Upper lobe of left lung (tissue), 6 donors: ENCODE measurements around the gene SP7. TPM values are rescaled to one million over a fixed set of nuclear protein-coding genes. Genes with fewer than 3 reads are reported as not detected.

Experiments
- ATAC-seq, 2 donors: fragments of 200-7000 bp; cut with Tn5 transposase; one replicate each; pipeline ENCODE4 v1.9.1; 2022; ENCODE audit warnings: mild to moderate bottlenecking in 2 of 2, moderate library complexity in 2 of 2; ENCODE audit not compliant: low FRiP score in 2 of 2
- DNase-seq, 2 donors: peaks; one replicate each; pipeline ENCODE4 v3.0.0-alpha.2; 2019 to 2020
- H3K27ac ChIP-seq, 4 donors: fragments of 200-600 bp; sonication (generic); one replicate each; pipeline ENCODE4 v1.5.1; 2016 to 2019
- H3K27me3 ChIP-seq, 4 donors: fragments of 200-600 bp; sonication (generic); one replicate each; pipeline ENCODE4 v1.5.1; 2017 to 2019
- H3K36me3 ChIP-seq, 4 donors: fragments of 200-600 bp; sonication (generic); one replicate each; pipeline ENCODE4 v1.5.1; 2016 to 2019
- H3K4me1 ChIP-seq, 4 donors: fragments of 200-600 bp; sonication (generic); one replicate each; pipeline ENCODE4 v1.5.1; 2018 to 2019
- H3K4me3 ChIP-seq, 4 donors: fragments of 200-600 bp; sonication (generic); one replicate each; pipeline ENCODE4 v1.5.1; 2017 to 2019; ENCODE audit warnings: mild to moderate bottlenecking in 2 of 4, moderate library complexity in 1 of 4
- H3K9me3 ChIP-seq, 4 donors: fragments of 200-600 bp; sonication (generic); one replicate each; pipeline ENCODE4 v1.5.1; 2018 to 2019
- EP300 ChIP-seq, 4 donors: sonication (generic); formaldehyde crosslinking; IDR thresholded peaks; one replicate each; pipeline ENCODE4 v1.5.1; 2017; ENCODE audit warnings: antibody characterized with exemption in 4 of 4, control low read depth in 2 of 4
- POLR2A ChIP-seq, 4 donors: fragments of 450-650 bp; IDR thresholded peaks; one replicate each; pipeline ENCODE4 v1.5.1; 2016 to 2017; ENCODE audit warnings: antibody characterized with exemption in 4 of 4, mild to moderate bottlenecking in 2 of 4
- POLR2AphosphoS5 ChIP-seq, 2 donors: sonication (generic); formaldehyde crosslinking; IDR thresholded peaks; one replicate each; pipeline ENCODE4 v1.5.1; 2017; ENCODE audit warnings: antibody characterized with exemption in 2 of 2
- WGBS, 2 donors: methylation state at CpG; one replicate each; pipeline ENCODE4 v1.1.5; 2017 to 2018; 5-methylcytosine and 5-hydroxymethylcytosine counted together
- total RNA-seq, 6 donors: library from RNA; depleted of rRNA in 4 of 6; stranded (reverse); fragments of >200 nt in 4 of 6; gene quantifications; one replicate each; pipeline versions ENCODE4 v1.1.0 to v1.2.1, GENCODE V29; 2016 to 2021
- TF ChIP-seq, protein P1 (sequence below), 6 experiments: fragments of 450-650 bp in 4 of 6; fragments of 200-600 bp in 2 of 6; sonication (generic) in 2 of 6; IDR thresholded peaks; one replicate each; pipeline ENCODE4 v1.5.1; 2016 to 2019; ENCODE audit warnings: antibody characterized with exemption in 6 of 6
- donor health status: DM: no; HTN: no; CAD: no; lungs with moderate emphysema.
- donor health status: DM: no; HTN: yes; CAD: no; lungs with severe emphysema.

The SP7 gene
- total RNA-seq, 6 donors from 2014 or later, result not detected

DNA sequence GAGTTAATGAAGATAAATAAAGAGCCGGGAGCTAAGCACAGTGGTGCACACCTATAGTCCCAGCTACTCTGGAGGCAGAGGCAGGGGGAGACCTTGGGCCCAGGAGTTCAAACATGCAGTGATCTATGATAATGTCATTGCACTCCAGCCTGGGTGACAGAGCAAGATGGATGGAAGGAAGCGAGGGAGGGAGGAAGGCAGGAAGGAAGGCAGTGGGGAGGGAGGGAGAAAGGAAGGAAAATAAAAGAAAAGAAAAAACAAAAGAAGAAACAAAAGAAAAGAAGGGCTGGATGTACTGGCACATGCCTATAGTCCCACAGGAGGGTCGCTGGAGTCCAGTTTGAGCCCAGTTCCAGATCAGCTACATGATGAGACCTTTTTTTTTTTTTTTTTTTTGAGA, 19.0 kb upstream of the SP7 start:
- Histone ChIP-seq H3K4me1 (peaks cover 2 to 15% (median 8%) of the 10 kb centered on the region in 4 donors), H3K9me3 (no peaks in the 10 kb centered on the region), H3K27me3 (no peaks in the 10 kb centered on the region), H3K27ac (no peak overlapping the region), H3K4me3 (no peak overlapping the region), H3K36me3 (no peaks in the 10 kb centered on the region)
- DNase-seq (no peak), ATAC-seq (no peak)
- 44 to 54% methylated on average over 3 of the region's 3 CpGs for whole genome bisulfite sequencing, 2 donors
- TF ChIP-seq POLR2A (IDR thresholded peaks at IDR 0.05), result no peak
- no peak for TF ChIP-seq POLR2AphosphoS5 (IDR thresholded peaks at IDR 0.05)
- TF ChIP-seq, protein P1, sequence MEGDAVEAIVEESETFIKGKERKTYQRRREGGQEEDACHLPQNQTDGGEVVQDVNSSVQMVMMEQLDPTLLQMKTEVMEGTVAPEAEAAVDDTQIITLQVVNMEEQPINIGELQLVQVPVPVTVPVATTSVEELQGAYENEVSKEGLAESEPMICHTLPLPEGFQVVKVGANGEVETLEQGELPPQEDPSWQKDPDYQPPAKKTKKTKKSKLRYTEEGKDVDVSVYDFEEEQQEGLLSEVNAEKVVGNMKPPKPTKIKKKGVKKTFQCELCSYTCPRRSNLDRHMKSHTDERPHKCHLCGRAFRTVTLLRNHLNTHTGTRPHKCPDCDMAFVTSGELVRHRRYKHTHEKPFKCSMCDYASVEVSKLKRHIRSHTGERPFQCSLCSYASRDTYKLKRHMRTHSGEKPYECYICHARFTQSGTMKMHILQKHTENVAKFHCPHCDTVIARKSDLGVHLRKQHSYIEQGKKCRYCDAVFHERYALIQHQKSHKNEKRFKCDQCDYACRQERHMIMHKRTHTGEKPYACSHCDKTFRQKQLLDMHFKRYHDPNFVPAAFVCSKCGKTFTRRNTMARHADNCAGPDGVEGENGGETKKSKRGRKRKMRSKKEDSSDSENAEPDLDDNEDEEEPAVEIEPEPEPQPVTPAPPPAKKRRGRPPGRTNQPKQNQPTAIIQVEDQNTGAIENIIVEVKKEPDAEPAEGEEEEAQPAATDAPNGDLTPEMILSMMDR (IDR thresholded peaks at IDR 0.05), result no peak

DNA sequence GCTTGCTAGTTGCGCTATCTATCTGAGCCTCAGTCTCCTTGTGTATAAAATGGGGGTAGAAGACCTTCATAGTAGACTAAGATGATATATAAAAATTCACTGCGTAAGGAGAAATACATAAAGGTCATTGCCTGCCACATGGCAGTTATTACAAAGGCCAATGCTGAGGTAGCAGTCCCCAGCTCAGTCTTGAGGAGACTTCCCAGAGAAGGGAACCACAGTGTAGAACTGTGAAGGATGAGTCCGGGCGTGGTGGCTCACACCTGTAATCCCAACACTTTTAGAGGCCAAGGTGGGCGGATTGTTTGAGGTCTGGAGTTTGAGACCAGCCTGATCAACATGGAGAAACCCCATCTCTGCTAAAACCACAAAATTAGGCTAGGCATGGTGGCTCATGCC, 17.1 kb upstream of the SP7 start:
- no peak overlapping the region for H3K27ac ChIP-seq
- H3K36me3 ChIP-seq, result no peaks in the 10 kb centered on the region
- no peaks in the 10 kb centered on the region for H3K9me3 ChIP-seq
- no peak overlapping the region for H3K4me3 ChIP-seq
- TF ChIP-seq POLR2AphosphoS5 (IDR thresholded peaks at IDR 0.05), result no peak
- no peak for TF ChIP-seq EP300 (IDR thresholded peaks at IDR 0.05)
- TF ChIP-seq POLR2A (IDR thresholded peaks at IDR 0.05), result no peak
- TF ChIP-seq, protein P1 (IDR thresholded peaks at IDR 0.05), result no peak
- ATAC-seq, result peak; percentile 12 to 36
- 77 to 87% methylated on average over 5 of the region's 5 CpGs for WGBS, 2 donors
- H3K27me3 ChIP-seq, result no peaks in the 10 kb centered on the region
- H3K4me1 ChIP-seq, result peaks cover 2 to 15% (median 8%) of the 10 kb centered on the region in 4 donors
- no peak for DNase-seq

DNA sequence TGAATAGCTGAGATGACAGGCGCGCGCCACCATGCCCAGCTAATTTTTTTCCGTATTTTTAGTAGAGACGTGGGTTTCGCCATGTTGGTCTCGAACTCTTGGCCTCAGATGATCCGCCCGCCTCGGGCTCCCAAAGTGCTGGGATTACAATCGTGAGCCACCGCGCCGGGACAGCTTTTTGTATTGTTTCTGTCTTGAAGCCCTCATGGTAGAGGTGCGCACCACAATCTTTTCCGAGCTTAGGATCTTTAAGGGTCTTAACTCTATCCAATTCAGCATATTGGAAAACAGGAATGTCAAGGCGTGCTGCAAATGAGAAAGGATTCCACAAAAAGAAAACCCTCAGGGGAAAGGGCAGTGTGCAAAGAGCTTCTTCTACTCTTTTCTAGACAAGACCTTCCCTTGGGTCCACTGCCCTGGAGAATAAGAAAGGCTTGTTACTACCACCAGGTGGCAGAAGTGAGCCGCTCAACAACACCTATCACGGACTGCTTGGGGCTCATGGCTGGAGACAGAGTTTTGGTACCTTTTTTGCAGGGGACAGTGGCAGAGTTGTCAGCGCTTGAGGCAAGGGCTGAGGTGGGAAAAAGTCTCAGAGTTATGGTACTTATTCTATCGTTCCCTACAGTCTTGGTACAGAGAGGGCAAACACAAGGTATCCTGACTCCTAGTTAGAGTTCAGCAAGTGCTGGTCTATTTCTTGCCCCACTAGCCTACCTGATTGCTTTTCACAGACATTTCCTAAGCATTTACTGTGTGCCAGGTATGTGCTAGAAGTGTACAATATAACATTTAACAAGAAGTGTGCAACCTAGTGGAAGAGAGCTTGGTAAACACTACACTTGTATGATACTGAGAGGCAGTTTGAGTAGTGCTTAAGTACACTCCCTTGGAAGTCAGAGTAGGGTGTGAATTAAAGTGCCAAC, 16.4 kb upstream of the SP7 start:
- 62 to 65% methylated on average over 21 of the region's 21 CpGs for WGBS, 2 donors
- Histone ChIP-seq H3K27me3 (no peaks in the 10 kb centered on the region), H3K9me3 (no peaks in the 10 kb centered on the region), H3K4me1 (peaks cover 2 to 15% (median 8%) of the 10 kb centered on the region in 4 donors), H3K27ac (peak overlapping the region in 1 of 4 donors; percentile 50), H3K4me3 (no peak overlapping the region), H3K36me3 (no peaks in the 10 kb centered on the region)
- TF ChIP-seq POLR2A (IDR thresholded peaks at IDR 0.05) (peak in 1 of 4 donors; percentile 21), POLR2AphosphoS5 (IDR thresholded peaks at IDR 0.05) (no peak), EP300 (IDR thresholded peaks at IDR 0.05) (peak in 1 of 4 donors; percentile 43)
- TF ChIP-seq, protein P1 (IDR thresholded peaks at IDR 0.05), result peak; percentile 76 to 95 (median 88)
- peak in 1 of 2 donors; percentile 89 for DNase-seq
- peak; percentile 95 to 97 for ATAC-seq

DNA sequence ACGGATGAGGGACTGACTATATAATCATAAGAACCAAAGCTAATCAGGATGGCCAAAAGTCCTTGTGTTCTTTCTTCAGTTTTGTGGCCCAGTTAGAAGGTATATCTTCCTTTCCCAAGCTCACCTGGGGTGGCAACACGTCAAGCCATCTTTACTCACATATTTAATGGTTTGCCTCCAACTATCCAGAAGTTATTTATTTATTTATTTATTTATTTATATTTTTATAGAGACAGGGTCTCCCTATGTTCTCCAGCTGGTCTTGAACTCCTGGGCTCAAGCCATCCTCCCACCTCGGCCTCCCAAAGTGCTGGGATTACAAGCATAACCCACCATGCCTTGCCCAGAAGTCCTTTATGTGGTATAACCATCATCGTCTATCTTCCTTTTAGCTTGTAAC, 11.8 kb upstream of the SP7 start:
- Histone ChIP-seq H3K36me3 (no peaks in the 10 kb centered on the region), H3K27ac (no peak overlapping the region), H3K4me1 (peaks cover 16 to 28% (median 21%) of the 10 kb centered on the region in 4 donors), H3K4me3 (no peak overlapping the region), H3K27me3 (no peaks in the 10 kb centered on the region), H3K9me3 (no peaks in the 10 kb centered on the region)
- TF ChIP-seq EP300 (IDR thresholded peaks at IDR 0.05) (no peak), POLR2A (IDR thresholded peaks at IDR 0.05) (no peak), POLR2AphosphoS5 (IDR thresholded peaks at IDR 0.05) (no peak)
- TF ChIP-seq, protein P1 (IDR thresholded peaks at IDR 0.05), result no peak
- DNase-seq (no peak), ATAC-seq (no peak)
- WGBS, 2 donors, result 94 to 95% methylated on average over 4 of the region's 4 CpGs
